DMS53 treated with DMSO at 0.1 percent for 48 hours (cell line): Measurements from ENCODE around the gene PDXK.

Experiments
- DNase-seq: peaks from one replicate; lab custom pipeline; 2025; ENCODE audit not compliant: unreplicated experiment; lab: John Stamatoyannopoulos, UW

The PDXK gene

DNA sequence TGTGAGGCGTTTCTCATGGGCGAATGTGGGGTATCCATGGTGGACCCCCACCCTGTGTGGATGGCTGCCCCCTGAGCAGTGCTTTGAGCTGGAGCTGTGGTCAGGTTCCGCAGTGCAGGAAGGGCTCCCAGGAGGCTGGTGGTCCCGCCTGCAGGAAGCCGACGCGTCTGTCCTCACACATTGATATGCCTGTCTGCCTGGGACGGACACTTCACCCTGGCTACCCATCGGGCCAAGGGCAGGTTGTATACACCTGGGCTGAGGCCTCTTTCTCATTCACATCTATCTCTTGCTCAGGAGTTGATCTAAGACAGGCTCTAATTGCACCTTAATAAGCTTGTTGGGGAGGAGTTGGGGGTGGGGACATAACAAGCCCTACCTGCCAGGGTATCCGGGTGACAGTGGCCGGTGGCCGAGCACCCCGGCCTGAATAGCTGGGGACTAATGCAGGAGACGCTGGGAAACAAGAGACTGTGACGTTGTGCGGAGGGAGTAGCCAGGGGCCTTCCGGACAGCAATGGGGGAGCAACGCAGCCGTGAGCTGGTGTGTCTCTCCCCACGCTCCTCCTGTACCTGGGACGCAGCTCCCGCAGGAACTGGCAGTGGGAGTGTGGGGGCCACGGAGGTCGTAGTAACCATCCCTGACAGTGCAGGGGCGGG, 21.7 kb downstream of the PDXK start:
- DNase-seq = peak; percentile 69

DNA sequence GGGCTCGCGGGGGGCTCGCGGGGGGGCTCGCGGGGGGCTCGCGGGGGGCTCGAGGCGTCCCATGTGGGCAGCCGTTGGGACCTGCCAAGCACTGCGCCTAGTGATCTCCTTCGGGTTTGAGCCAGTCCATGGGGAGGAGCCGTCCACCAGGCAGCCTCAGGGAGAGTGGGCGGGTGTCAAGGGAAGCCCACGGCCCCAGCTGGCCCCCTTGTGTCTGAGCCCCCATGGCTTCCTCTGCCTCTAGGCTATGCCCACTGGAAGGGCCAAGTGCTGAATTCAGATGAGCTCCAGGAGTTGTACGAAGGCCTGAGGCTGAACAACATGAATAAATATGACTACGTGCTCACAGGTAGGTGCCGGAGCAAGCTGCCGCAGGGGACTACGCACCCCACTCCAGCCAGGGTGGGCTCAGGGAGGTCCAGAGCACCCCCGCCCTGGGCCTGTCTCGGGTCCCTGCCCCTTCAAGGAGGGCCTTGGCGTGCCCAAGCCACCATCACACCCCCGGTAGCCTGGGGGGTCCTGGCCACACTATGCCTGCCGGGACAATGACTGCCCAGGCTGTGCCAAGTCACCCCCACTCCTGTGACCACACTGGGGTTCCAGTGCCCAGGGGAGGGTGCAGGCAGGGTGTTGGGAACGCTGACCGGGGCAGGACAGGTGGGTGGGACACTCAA, 22.6 kb downstream of the PDXK start:
- no peak for DNase-seq

DNA sequence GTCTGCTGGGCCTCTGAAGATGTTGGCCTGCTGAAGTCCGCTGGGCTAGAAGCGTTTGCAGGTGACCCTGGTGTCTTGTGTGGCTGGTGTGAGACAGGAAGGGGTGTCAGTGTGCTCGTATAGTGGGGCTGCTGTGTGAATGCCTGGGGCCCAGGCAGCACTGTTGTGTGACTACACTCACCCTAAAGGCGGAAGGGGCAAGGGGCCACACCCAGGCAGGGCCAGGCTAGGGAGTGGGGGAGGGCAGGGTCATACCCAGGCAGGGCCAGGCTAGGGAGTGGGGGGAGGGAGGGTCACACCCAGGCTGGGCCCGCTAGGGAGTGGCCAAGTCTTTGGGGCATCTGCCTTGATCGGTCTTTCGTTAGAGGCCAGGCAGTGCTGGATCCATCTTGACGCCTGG, 25.0 kb downstream of the PDXK start:
- no peak for DNase-seq

DNA sequence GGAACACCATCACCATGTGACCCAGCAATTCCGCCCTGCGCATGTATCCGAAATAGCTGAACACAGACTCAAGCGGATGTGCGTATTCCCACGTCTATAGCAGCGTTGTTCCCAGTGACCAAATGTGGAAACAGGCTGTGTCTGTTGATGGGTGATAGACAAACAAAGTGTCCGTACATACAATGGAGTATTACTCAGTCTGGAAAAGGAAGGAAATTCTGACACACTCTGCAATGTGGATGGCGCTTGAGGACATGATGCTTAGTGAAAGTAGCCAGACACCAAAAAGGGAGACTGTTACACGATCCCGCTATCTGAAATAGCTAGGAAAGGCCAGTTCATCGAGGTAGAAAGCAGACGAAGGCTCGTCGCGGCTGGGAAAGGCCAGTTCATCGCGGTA, 25.8 kb downstream of the PDXK start:
- DNase-seq = no peak

DNA sequence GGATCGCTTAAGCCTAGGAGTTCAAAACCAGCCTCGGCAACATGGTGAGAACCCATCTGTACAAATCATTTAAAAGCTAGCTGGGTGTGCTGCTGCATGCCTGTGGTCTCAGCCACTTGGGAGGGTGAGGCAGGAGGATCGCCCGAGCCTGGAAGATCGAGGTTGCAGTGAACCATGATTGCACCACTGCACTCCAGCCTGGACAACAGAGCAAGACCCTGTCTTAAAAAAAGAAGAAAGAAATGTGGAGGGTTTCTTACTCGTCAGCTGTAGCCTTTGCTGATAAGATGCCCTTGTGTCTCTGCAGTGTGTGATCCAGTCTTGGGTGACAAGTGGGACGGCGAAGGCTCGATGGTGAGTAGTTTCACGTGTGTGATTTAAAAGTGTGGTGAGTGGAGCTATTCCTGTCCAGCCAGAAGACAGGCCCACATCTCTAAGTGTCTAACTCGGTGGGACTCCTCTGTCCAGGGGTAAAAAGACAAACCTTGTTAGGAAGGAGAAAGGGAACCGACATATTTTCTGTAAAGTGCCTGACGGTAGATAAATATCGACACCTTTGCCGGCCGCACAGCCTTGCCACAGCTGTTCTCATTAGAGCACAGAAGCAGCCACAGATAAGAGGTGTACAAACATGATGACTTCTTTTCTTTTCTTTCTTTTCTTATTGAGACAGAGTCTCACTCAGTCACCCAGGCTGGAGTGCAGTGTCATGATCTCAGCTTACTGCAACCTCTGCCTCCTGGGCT, 27.0 kb downstream of the PDXK start:
- no peak for DNase-seq

DNA sequence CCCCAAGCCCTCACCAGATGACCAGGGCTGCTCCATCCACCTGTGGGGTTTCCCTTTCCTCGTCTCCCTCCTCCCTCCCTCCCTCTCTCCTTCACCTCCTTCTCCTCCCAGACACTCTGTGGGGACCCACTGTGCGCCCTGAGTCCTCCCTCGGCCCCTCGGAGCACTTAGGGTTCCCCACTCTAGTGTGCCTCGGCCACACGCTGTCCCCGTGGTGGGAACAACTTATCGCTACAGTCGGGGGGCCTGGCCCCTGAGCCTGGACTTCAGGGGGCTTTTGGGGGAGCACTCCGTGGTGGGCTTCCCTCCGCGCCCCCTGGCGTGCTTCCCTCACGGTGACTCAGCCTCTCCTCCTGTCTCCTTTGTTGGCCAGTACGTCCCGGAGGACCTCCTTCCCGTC, 29.7 kb downstream of the PDXK start:
- no peak for DNase-seq

DNA sequence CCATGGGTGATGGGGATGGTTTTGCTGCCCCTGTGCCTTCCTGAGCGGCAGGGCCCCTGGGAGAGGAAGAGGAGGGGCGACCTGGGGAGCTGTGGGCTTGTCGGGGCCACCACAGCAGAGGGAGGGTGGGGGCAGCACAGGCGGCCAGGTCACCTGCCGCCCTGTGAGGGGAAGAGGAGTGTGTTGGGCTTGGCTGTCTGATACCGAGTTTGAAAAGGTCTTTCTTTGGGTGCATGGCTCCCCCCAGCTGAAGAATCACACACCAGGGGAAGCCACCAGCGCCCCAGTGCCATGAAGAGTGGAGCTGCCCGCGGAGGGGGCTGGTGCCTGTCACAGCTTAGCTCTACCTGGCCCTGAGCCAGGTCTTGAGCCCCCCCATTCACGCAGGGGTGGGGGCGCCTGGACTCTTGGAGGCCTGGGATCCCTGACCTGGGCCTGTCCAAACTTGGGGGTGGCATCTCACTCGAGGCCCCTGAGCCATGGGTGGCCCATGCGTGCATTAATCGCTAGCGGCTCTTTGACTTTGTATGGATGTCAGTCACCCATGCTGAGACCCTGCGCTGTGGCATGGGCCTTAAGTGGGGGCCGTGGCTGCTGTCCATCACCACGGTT, 30.8 kb downstream of the PDXK start:
- DNase-seq = no peak

DNA sequence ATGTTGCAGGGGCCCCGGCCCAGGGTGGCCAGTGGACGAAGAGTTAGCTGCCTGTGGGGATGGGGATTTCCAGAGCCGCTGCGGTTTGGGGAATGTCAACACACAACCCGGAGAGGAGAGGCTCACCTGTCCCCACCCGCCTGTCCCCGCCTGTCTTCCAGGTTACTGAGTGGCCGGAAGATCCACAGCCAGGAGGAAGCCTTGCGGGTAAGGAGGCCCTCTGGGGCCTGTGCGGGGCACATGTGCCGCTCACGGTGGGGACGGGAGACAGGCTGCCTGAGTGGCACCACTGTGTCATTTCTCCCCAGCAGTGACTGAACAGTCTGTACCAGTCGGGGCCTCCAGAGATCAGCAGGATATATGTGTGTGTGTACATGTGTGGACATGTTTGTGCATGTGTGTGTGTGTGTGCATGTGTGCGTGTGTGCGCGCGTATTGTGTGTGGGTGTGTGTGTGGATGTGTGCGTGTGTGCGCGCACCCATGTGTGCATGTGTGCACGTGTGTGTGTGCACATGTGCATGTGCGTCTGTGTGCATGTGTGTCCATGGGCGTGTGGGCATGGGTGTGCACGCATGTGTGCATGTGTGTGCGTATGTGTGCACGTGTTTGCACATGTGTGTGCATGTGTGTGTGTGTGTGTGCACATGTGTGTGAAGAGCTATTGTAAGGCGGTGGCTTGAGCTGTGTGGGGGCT, 31.6 kb downstream of the PDXK start:
- no peak for DNase-seq

DNA sequence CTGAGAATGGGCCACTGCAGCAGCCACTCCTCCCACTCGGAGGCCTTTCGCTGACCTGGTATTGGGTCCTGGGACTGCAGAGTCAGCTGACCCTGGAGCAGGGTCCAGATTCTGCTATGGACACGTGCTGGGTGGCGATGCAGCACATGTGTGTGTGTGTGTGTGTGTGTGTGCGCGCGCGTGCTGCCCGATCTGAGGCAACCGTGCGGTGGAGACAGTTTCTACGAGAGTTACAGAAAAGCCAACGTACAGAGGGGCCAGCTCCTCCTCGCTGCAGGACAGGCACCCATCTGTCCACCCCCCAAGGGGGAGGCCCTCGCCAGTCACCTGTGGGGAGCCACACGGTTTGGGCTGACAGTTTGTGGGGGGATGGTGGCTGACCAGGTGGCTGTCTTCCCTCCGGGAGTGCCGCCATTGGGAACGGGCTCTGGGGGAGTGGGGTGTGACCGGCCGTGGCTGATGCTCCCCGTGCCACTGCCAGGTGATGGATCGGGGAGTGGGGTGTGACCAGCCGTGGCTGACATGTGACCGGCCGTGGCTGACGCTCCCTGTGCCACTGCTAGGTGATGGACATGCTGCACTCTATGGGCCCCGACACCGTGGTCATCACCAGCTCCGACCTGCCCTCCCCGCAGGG, 33.1 kb downstream of the PDXK start:
- DNase-seq = no peak

DNA sequence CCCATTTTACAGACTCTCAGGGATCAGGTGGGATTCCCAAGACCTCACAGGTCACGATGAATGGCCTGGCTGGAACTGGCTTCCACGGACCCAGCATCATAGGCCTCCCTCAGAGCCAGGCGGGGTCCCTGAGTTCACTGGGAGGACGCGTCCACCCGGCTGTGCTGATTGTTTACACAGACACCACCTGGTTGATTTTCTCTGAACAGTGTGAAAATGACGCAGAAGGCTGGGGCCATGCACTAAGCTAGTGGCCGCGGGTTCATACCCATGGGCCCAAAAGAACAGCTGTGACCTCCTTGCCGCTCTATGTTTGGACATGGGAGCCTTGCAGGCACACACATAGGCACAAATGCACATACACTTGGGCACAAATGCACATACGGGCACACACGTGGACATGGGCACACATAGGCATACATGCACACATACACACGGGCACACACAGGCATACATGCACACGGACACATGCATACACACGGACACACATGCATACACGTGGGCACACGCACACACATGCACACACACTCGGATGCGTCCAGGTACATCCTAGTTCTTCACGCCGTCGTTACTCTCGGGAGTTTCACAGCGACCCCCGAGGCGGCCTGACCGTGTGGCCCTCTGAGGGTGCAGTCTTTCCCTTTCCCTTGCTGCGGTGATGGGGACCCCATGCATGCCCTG, 34.0 kb downstream of the PDXK start:
- DNase-seq = no peak

DNA sequence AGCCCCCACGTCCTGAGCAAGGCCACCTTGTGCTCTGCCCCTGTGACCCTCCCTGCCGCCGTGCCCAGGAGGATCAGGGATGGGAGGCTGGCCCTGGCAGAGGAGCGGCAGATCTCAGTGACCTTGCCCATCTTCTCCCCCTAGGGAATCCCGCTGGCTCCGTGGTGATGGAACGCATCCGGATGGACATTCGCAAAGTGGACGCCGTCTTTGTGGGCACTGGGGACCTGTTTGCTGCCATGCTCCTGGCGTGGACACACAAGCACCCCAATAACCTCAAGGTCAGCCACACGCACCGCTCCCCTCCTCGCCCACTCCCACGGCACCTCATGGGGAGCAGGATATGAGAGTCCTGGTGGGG, 34.5 kb downstream of the PDXK start:
- DNase-seq = no peak

DNA sequence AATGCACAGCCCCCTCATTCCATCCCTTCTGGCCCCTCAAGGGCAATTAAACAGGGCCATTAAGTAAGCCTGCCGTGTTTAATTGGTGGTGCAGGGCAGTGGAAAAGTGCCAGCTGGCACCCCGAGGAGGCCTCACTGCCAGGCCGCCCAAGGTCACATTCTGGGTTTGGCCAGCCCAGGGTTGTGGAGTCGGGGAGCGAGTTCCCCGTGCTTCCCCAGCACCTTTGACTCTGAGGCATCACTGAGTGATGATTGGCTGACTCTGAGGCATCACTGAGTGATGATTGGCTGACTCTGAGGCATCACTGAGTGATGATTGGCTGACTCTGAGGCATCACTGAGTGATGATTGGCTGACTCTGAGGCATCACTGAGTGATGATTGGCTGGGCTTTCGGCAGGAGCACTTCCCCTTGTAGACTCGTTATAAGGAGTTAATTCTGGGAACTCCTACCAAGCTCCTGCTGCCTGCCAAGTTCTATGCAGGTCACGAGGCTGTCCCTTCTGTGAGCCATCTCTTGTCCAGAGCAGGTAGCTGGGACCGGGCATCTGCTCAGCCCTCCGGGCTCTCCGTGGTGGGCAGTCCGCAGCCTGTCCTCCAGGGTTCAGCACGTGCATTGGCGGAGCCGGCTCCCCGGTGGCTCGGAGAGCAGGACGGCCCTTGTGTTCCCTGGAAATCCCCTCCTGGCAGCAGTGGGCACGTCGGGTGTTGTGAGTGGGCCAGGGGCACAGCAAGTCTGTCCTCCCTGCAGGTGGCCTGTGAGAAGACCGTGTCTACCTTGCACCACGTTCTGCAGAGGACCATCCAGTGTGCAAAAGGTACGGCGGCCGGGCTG, 36.2 kb downstream of the PDXK start:
- no peak for DNase-seq

DNA sequence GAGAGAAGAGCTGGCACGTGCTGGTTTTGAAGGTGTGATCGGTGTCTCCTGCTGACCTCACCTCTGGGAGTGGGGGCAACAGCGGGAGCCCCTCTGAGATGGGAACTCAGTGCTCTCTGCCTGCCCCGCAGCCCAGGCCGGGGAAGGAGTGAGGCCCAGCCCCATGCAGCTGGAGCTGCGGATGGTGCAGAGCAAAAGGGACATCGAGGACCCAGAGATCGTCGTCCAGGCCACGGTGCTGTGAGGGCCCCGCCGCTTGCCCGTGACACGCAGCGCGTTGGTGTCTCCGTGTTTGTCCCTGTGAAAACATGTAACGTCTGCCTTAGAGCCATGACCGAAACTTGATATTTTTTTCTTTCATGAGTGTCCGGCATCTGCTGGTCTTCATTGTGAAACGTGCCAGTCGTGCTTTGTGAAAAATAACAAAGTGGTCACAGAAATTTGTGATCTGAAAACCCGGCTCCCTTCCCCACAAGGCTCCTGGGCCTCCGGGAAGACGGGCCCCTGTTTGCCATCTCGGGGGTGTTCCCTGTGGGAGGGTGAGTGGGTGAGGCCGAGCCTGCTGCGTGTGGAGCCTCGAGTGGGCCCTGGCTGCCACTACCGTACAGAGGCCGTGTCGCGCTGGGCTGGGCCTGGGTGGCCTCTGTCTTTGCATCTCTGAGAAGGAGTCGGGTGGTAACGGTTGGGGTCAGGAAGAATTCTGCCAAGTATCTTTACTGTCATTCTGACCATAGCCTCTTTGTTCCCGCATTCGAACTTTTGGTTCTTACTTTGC, 37.1 kb downstream of the PDXK start:
- no peak for DNase-seq

DNA sequence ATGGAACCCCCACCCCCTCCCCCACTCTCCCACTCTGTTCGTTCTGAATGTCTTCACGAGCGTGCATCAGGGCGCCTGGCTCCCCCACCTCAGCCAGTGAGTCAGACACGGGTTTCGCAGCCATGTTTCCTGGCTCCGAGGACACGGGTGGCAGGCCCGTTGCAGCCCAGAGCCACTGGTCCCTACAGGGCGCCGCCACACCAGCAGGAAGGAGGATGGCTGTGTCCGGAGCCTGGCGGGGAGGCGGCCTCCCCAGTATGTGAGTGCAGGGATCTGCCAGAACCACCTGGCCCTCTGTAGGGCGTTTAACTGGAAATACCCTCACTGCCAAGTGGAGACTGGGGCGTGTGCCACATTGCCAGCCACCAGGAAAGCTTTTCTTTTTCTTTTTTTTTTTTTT, 38.7 kb downstream of the PDXK start:
- no peak for DNase-seq

DNA sequence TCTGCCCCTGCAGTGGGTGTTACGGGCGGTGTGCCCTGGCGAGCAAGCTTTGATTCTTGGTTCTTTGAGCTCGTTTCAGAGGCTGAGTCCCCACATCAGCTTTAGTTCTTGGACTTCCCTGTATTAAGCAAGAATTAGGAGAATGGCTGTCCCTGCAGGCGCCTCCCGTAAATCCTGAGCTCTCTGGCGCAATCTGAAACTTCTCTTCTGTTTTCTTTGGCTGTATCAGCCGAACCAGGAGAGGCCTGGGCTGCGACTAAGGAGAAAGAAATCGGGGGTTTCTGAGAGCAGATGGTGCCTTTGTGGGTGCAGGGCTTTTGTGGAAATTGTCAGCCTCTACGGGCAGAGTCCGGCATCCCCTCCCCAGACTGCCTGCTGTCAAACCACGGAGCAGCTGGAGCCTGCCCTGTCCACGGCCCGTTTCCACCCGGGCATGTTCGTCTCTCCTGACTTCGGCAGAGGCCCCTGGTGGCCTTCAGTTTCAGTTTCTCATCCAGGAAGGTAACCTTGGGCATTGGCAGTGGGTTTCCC, 39.2 kb downstream of the PDXK start:
- no peak for DNase-seq

DNA sequence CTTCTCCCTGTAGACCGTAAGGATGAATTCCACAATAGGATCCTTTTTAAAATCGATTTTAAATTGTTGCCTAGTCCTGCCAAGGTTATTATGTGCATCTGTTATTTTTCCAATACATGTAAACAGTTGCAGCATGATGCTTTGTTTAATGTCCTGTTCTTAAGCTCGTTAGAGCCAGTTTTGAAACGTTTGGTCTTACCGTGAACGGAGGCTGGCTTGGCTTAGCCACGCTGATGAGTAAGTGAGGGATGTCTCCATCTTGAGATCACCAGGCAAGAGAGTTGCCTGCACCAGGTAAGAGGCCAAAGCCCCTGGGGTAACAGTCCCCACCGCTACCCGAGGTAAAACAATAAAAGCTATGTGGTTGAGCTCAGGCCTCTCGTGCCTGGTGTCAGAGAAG, 39.9 kb downstream of the PDXK start:
- DNase-seq = no peak

DNA sequence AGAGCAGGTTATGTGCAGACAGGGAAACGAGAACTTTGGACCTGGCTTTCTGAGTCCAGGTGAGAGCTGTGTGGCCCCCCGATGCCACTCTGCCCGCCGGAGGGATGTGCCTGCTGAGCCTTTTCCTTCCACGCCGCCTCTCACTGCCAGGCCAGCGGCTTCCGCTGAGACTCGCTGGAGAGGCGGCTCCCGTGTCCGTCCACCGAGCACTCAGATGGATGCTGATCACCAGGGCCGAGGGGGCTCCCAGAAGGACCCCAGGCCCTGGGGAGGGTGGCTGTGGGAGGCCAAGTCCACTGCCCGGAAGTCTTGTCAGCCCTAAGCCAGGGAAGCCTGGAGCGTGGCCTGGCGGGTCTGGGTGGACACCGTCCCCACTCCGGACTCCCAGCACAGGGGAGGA, 40.7 kb downstream of the PDXK start:
- DNase-seq = no peak

DNA sequence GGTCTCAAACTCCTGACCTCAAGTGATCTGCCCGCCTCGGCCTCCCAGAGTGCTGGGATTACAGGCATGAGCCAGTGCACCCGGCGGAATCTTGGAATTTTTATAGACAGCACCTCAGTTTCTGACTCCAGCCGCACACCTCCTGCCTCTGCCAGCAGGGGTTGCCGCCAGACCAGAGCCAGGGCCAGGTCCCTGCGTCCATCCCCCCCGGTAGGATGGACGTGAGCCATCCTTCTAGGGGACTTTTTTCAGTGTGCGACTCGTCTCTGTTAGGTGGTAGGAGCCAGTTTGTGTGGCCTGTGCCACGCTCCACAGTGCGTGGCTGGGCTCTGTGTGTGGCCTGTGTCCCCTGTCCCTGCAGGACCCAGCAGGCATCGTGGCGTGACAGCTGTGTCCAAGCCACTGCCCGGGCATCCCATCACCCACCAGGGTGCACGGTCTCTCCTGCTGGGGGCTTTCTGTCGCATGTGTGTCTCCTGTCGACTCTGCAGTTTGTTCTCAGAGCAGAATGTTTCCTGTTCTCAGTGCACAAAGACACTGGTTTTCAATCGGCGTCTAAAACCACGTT, 41.5 kb downstream of the PDXK start:
- no peak for DNase-seq
